HepG2 (cell line): Measurements from ENCODE around the gene CACNA1G. TPM values are rescaled to one million over a fixed set of nuclear protein-coding genes. Genes with fewer than 3 reads are reported as not detected.

ENCODE experiments used
- AHR ChIP-seq: IDR thresholded peaks from 2 replicates; pipeline ENCODE4 v1.6.1; 2018; ENCODE audit warnings: missing genetic modification reagents, missing compliant biosample characterization
- ELF1 ChIP-seq: sonication (generic); formaldehyde crosslinking; IDR thresholded peaks from 2 replicates; pipeline ENCODE4 v1.4.0; 2020; ENCODE audit warnings: missing genetic modification reagents
- GABPA ChIP-seq, 2 experiments: IDR thresholded peaks; 2 replicates each; pipeline ENCODE4 v1.6.1; 2011 to 2016; ENCODE audit warnings: low read depth in 2 of 2, low read length in 1 of 2, missing biosample characterization in 1 of 2, missing genetic modification characterization in 1 of 2
- GATAD2A ChIP-seq: IDR thresholded peaks from 2 replicates; pipeline ENCODE4 v1.6.1; 2016
- GMEB1 ChIP-seq: sonication (generic); formaldehyde crosslinking; IDR thresholded peaks from 2 replicates; pipeline ENCODE4 v1.5.1; 2020; ENCODE audit warnings: missing genetic modification reagents, mild to moderate bottlenecking, borderline replicate concordance
- HOXA3 ChIP-seq: sonication (generic); formaldehyde crosslinking; IDR thresholded peaks from 2 replicates; pipeline ENCODE4 v1.5.0; 2020; ENCODE audit warnings: missing genetic modification reagents
- HOXA5 ChIP-seq: sonication (generic); formaldehyde crosslinking; IDR thresholded peaks from 2 replicates; pipeline ENCODE4 v1.4.0; 2020; ENCODE audit warnings: missing genetic modification reagents
- JARID2 ChIP-seq: sonication (generic); formaldehyde crosslinking; IDR thresholded peaks from 2 replicates; pipeline ENCODE4 v1.8.1; 2023; ENCODE audit warnings: missing genetic modification reagents, inconsistent platforms; ENCODE audit not compliant: insufficient replicate concordance
- KAT7 ChIP-seq: IDR thresholded peaks from 2 replicates; pipeline ENCODE4 v1.6.1; 2018; ENCODE audit warnings: borderline replicate concordance, missing compliant biosample characterization
- KDM2A ChIP-seq: sonication (generic); formaldehyde crosslinking; IDR thresholded peaks from 2 replicates; pipeline ENCODE4 v1.4.0; 2020; ENCODE audit warnings: low read depth, missing genetic modification reagents, borderline replicate concordance
- MXD4 ChIP-seq: IDR thresholded peaks from 2 replicates; pipeline ENCODE4 v1.6.1; 2016; ENCODE audit warnings: mild to moderate bottlenecking, missing biosample characterization, missing genetic modification reagents
- NCOR1 ChIP-seq: fragments of 200-600 bp; sonication (generic); IDR thresholded peaks from 2 replicates; pipeline ENCODE4 v1.7.0; 2017; ENCODE audit warnings: antibody characterized with exemption, low read length, borderline replicate concordance
- NFATC3 ChIP-seq: sonication (generic); formaldehyde crosslinking; IDR thresholded peaks from 2 replicates; pipeline ENCODE4 v1.5.1; 2020; ENCODE audit warnings: mild to moderate bottlenecking, missing genetic modification reagents
- NFKBIZ ChIP-seq: IDR thresholded peaks from 2 replicates; pipeline ENCODE4 v1.6.1; 2018; ENCODE audit warnings: missing genetic modification reagents, missing compliant biosample characterization
- PITX1 ChIP-seq: sonication (generic); formaldehyde crosslinking; IDR thresholded peaks from 2 replicates; pipeline ENCODE4 v1.5.1; 2020; ENCODE audit warnings: mild to moderate bottlenecking, missing genetic modification reagents
- PPARG ChIP-seq: conservative IDR thresholded peaks from 2 replicates; pipeline ENCODE4 v1.6.1; 2016; ENCODE audit warnings: missing biosample characterization, missing genetic modification reagents
- TOE1 ChIP-seq: sonication (generic); formaldehyde crosslinking; IDR thresholded peaks from 2 replicates; pipeline ENCODE4 v1.4.0; 2020; ENCODE audit warnings: mild to moderate bottlenecking, missing genetic modification reagents
- ZBTB33 ChIP-seq: sonication (generic); formaldehyde crosslinking; IDR thresholded peaks from 2 replicates; pipeline ENCODE4 v1.4.0; 2020; ENCODE audit warnings: missing genetic modification reagents
- ZBTB38 ChIP-seq: sonication (generic); formaldehyde crosslinking; IDR thresholded peaks from 2 replicates; pipeline ENCODE4 v1.5.1; 2020; ENCODE audit warnings: mild to moderate bottlenecking, missing genetic modification reagents
- ZFP91 ChIP-seq: sonication (generic); formaldehyde crosslinking; IDR thresholded peaks from 2 replicates; pipeline ENCODE4 v1.9.0; 2022; ENCODE audit warnings: missing genetic modification reagents, mild to moderate bottlenecking, borderline replicate concordance
- ZMYM3 ChIP-seq: sonication (generic); formaldehyde crosslinking; IDR thresholded peaks from 2 replicates; pipeline ENCODE4 v1.5.1; 2020; ENCODE audit warnings: mild to moderate bottlenecking, missing genetic modification reagents
- ZMYM4 ChIP-seq: sonication (generic); formaldehyde crosslinking; IDR thresholded peaks from 2 replicates; pipeline ENCODE4 v1.8.1; 2023; ENCODE audit warnings: mild to moderate bottlenecking, missing genetic modification reagents
- ZNF225 ChIP-seq: sonication (generic); formaldehyde crosslinking; IDR thresholded peaks from 2 replicates; pipeline ENCODE4 v1.4.0; 2020; ENCODE audit warnings: mild to moderate bottlenecking, missing genetic modification reagents
- ZNF510 ChIP-seq: sonication (generic); formaldehyde crosslinking; IDR thresholded peaks from 2 replicates; pipeline ENCODE4 v1.4.0; 2020; ENCODE audit warnings: low read depth, mild to moderate bottlenecking, missing genetic modification reagents
- ZNF543 ChIP-seq: sonication (generic); formaldehyde crosslinking; IDR thresholded peaks from 2 replicates; pipeline ENCODE4 v1.4.0; 2020; ENCODE audit warnings: mild to moderate bottlenecking, missing genetic modification reagents
- ZNF782 ChIP-seq: sonication (generic); formaldehyde crosslinking; IDR thresholded peaks from 2 replicates; pipeline ENCODE4 v1.4.0; 2020; ENCODE audit warnings: missing genetic modification reagents, mild to moderate bottlenecking, borderline replicate concordance
- polyA plus RNA-seq, 8 experiments: library from polyadenylated mRNA; depleted of rRNA in 3 of 8; stranded (reverse) in 7 of 8; unstranded in 1 of 8; fragments of >200 nt; fragmentation: Illumina TruSeq in 4 of 8; extraction: Trizol in 4 of 8; gene quantifications; 2 replicates each; pipeline versions ENCODE4 v1.2.1 to v1.2.3, GENCODE V29; 2011 to 2016; ENCODE audit warnings: low read depth in 4 of 8, missing spikeins in 1 of 8, mixed read lengths in 1 of 8; ENCODE audit not compliant: insufficient read depth in 1 of 8
- total RNA-seq, 5 experiments: library from RNA; depleted of rRNA; stranded (reverse); fragments of >200 nt; fragmentation: Illumina TruSeq; extraction: Trizol; gene quantifications; 2 replicates each; pipeline ENCODE4 v1.2.3, GENCODE V29; 2016; ENCODE audit warnings: low read depth in 1 of 5

CACNA1G gene
- total and polyA plus RNA-seq, 2 of the 13 experiments (the other 11 are each of a cell fraction or from before 2014, with no cell fraction given): 0.02 TPM; not detected in 1

GRCh38 chr17:50626037-50626574 is 65.6 kb downstream of the CACNA1G start (continued):
- TF ChIP-seq MXD4 (0 out of 2 replicates have a peak, but pooled peaks have one; percentile 28), ELF1 (CRISPR knock-in tag) (peak; percentile 37; the same call in 1 of the 2 replicates), HOXA3 (CRISPR knock-in tag) (peak; percentile 51; the same call in 1 of the 2 replicates), ZBTB33 (peak; percentile 43), ZNF543 (CRISPR knock-in tag) (0 out of 2 replicates have a peak, but pooled peaks have one; percentile 39), ZNF225 (CRISPR knock-in tag) (peak; percentile 62; the same call in 1 of the 2 replicates), PPARG (CRISPR knock-in tag) (peak; percentile 58; the same call in 1 of the 2 replicates), HOXA5 (CRISPR knock-in tag) (peak; percentile 64; the same call in 1 of the 2 replicates), ZNF510 (CRISPR knock-in tag) (no peak), NFATC3 (CRISPR knock-in tag) (no peak), GATAD2A (CRISPR knock-in tag) (peak; percentile 88), KAT7 (peak; percentile 87), KDM2A (CRISPR knock-in tag) (peak; percentile 79), AHR (CRISPR knock-in tag) (peak; percentile 54; the same call in 1 of the 2 replicates), ZNF782 (peak; percentile 86; the same call in 1 of the 2 replicates), NCOR1 (no peak), NFKBIZ (CRISPR knock-in tag) (peak; percentile 29; the same call in 1 of the 2 replicates), ZMYM4 (CRISPR knock-in tag) (peak; percentile 69; the same call in 1 of the 2 replicates), JARID2 (CRISPR knock-in tag) (peak; percentile 70), PITX1 (CRISPR knock-in tag) (peak; percentile 78), GMEB1 (peak; percentile 54; the same call in 1 of the 2 replicates), ZMYM3 (CRISPR knock-in tag) (peak; percentile 61; the same call in 1 of the 2 replicates), ZBTB38 (CRISPR knock-in tag) (peak; percentile 78), TOE1 (CRISPR knock-in tag) (peak; percentile 89; the same call in 1 of the 2 replicates), GABPA (IDR thresholded peaks at IDR 0.05; ENCODE audit: low read depth, low read length) (no peak), GABPA (CRISPR knock-in tag; IDR thresholded peaks at IDR 0.05; ENCODE audit: low read depth) (no peak), ZFP91 (CRISPR knock-in tag) (peak; percentile 56; the same call in 1 of the 2 replicates)
